K562 (cell line): Measurements from ENCODE around the gene PTCRA. TPM values are rescaled to one million over a fixed set of nuclear protein-coding genes. Genes with fewer than 3 reads are reported as not detected.

Source experiments
- ATF4 ChIP-seq: fragments of 450-650 bp; formaldehyde crosslinking; IDR thresholded peaks from 2 replicates; pipeline ENCODE4 v1.4.0; 2022; ENCODE audit warnings: mild to moderate bottlenecking, moderate library complexity
- GTF3C2 ChIP-seq: IDR thresholded peaks from 3 replicates; pipeline ENCODE4 v1.6.1; 2011; ENCODE audit warnings: borderline replicate concordance, mild to moderate bottlenecking, moderate library complexity; ENCODE audit not compliant: insufficient read length; ENCODE audit errors: extremely low read depth
- STAT5A ChIP-seq: IDR thresholded peaks from 2 replicates; pipeline ENCODE4 v1.6.1; 2012; ENCODE audit warnings: low read length, inconsistent platforms, borderline replicate concordance
- TCF7 ChIP-seq: sonication (generic); IDR thresholded peaks from 2 replicates; pipeline ENCODE4 v1.6.1; 2016; ENCODE audit warnings: antibody characterized with exemption, borderline replicate concordance
- TEAD4 ChIP-seq, 2 experiments: sonication (generic) in 1 of 2; formaldehyde crosslinking in 1 of 2; IDR thresholded peaks; 2 replicates each; pipeline versions ENCODE4 v1.6.1 to v1.8.0; 2012 to 2022; ENCODE audit warnings: borderline replicate concordance in 1 of 2, inconsistent platforms in 1 of 2, low read length in 1 of 2, mild to moderate bottlenecking in 1 of 2, missing genetic modification reagents in 1 of 2
- ZNF311 ChIP-seq: fragments of 250-450 bp; sonication (Bioruptor Pico); IDR thresholded peaks from 2 replicates; pipeline ENCODE4 v1.4.0; 2020; ENCODE audit warnings: mild to moderate bottlenecking, moderate library complexity
- ZNF592 ChIP-seq: fragments of 450-650 bp; IDR thresholded peaks from 2 replicates; pipeline ENCODE4 v1.6.1; 2017; ENCODE audit warnings: antibody characterized with exemption, mild to moderate bottlenecking
- polyA plus RNA-seq, 8 experiments: library from polyadenylated mRNA; depleted of rRNA in 4 of 8; stranded (reverse) in 5 of 8; unstranded in 3 of 8; fragments of >200 nt; fragmentation: Nextera tagmentation in 2 of 8; fragmentation: Illumina TruSeq in 1 of 8; extraction: Ambion mirVana in 2 of 8; extraction: Trizol in 1 of 8; gene quantifications; 2 replicates each; pipeline versions ENCODE4 v1.2.1 to v1.2.3, GENCODE V29; 2011 to 2014; ENCODE audit warnings: inconsistent platforms in 1 of 8, missing spikeins in 1 of 8
- total RNA-seq, 7 experiments: library from RNA; depleted of rRNA in 6 of 7; stranded (reverse); fragments of >200 nt in 6 of 7; fragmentation: Illumina TruSeq in 2 of 7; extraction: Trizol in 2 of 7; gene quantifications; 2 replicates each; pipeline versions ENCODE4 v1.2.1 to v1.2.3, GENCODE V29; 2011 to 2021; ENCODE audit warnings: low replicate concordance in 1 of 7

The PTCRA gene
- total and polyA plus RNA-seq, 9 of the 15 experiments (the other 6 are each of a cell fraction or from before 2014, with no cell fraction given) = 0.21 TPM; not detected in 8

- TF ChIP-seq STAT5A (no peak), ATF4 (CRISPR knock-in tag) (no peak), ZNF311 (CRISPR knock-in tag) (no peak), TCF7 (no peak; the same call in none of the 2 replicates), ZNF592 (peak; percentile 75), TEAD4 (IDR thresholded peaks at IDR 0.05; ENCODE audit: low read length) (no peak), TEAD4 (CRISPR knock-in tag; IDR thresholded peaks at IDR 0.05; ENCODE audit: borderline replicate concordance) (no peak), GTF3C2 (no peak)
Observed at GRCh38 chr6:42928986-42929820, 13.3 kb downstream of the PTCRA start, which contains the start of gene CNPY3 (continued).
